ENCODE data around the gene INO80B.
"Not testable (repeated sequence)": the region's sequence is repeated elsewhere in the genome, so short reads cannot be mapped to it uniquely, and the experiment has no call there.

INO80B gene

GRCh38 chr2:74444498-74445318, 10.2 kb upstream of the INO80B start:
- DNase-seq (ENCODE audit: insufficient read length, low spot score) (no peak), FAIRE-seq (no peak)

- DNase-seq (ENCODE audit: insufficient read length, low spot score) (no peak), FAIRE-seq (no peak)
Observed at GRCh38 chr2:74447230-74447999, 7.5 kb upstream of the INO80B start.

DNA sequence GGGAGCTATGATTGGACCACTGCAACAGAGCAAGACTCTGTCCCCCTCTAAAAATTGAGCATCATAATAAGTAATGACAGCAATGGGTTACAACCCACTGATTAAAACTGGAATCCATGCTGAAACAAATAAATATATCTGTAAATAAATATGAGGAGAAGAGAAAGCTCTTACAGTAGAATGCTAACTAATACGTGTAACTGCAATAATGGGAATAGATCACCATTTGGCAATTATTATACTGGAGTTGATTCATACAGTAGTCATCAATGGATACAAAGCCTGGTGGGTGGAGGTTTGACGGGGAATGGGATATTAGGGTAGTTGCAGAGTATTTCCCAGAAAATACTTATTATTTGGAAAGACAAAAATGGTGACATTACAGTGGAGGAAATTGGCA, 6.1 kb upstream of the INO80B start:
- FAIRE-seq (no peak), DNase-seq (ENCODE audit: insufficient read length, low spot score) (no peak)

GRCh38 chr2:74450570-74451190, 4.2 kb upstream of the INO80B start:
- DNase-seq (ENCODE audit: insufficient read length, low spot score) (no peak), FAIRE-seq (no peak)

DNA sequence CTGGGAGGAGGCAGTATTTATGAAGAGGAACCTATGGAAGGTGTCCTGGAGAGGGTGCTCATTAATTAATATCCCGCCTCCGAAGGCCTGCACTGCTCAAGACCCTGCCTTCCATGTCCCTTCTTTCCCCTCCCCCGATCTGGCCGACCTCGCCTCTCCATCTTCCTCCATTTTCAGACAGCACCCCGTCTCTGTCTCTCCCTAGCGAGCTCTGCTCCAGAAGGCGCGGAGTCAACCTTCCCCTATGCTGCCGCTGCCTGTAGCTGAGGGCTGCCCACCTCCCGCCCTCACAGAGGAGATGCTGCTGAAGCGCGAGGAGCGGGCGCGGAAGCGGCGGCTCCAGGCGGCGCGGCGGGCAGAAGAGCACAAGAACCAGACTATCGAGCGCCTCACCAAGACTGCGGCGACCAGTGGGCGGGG, 2.3 kb downstream of the INO80B start:
- FAIRE-seq: no peak
- no peak for DNase-seq (ENCODE audit: insufficient read length, low spot score)

DNA sequence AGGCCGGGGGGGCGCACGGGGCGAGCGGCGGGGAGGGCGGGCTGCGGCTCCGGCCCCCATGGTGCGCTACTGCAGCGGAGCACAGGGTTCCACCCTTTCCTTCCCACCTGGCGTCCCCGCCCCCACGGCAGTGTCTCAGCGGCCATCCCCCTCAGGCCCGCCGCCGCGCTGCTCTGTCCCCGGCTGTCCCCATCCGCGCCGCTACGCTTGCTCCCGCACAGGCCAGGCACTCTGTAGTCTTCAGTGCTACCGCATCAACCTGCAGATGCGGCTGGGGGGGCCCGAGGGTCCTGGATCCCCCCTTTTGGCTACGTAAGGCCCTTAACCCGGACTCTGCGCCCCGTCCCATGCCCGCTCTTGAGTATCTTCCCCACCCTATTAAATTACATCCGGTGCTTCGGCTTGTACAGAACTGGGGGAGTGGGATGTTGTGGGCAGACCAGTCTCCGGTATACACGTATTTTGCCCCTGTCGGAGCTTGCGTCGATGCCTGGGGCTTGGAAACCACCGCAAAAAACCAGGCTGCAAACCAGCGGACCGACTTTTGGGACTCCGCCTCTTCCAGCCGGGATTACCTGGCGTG, 2.8 kb downstream of the INO80B start:
- FAIRE-seq (no peak), DNase-seq (ENCODE audit: insufficient read length, low spot score) (peak; percentile 59)

DNA sequence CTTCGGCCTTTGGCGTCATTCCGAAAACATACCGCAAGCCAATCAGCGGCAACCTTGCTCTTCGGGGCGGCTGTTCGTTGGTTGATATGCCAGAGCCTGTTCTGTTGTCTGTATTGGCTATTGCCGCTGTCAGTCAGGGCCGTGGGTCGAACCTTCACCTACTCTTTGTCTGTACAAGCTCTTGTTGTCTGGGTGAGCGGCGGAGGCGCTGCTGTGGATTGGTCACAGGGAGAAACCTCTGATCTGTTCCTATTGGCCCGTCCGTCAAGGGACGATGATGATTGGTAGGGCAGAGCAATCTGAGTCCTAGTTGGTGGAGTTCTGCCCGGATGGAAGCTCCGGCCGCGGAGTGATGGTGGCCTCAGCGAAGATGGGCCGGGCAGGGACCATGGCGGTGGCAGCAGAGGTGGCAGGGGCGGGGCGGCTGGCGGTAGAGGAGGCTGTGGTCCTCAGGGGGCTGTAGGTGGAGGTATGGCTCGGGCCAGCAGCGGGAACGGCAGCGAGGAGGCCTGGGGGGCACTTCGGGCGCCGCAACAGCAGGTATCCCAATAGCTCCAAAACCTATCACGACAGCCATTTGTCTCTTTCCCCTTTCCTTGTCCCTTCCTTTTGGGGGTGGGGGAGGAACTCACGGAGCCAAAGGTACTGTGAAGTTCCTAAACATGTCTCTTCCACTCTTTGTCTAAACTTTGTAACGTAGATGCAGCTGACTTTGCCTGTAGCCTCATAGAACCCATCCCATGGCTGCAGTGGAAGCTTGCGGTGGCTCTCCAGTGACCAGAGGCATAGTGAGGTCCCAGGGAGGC, 3.4 kb downstream of the INO80B start, which contains the start of gene WBP1:
Gene WBP1 (plus strand): TSS at position 307 of the 806 bp plus-strand sequence. CDS start 165 bp downstream, at position 472.
- peak; percentile 100 for DNase-seq (ENCODE audit: insufficient read length, low spot score)
- FAIRE-seq: peak; percentile 97

DNA sequence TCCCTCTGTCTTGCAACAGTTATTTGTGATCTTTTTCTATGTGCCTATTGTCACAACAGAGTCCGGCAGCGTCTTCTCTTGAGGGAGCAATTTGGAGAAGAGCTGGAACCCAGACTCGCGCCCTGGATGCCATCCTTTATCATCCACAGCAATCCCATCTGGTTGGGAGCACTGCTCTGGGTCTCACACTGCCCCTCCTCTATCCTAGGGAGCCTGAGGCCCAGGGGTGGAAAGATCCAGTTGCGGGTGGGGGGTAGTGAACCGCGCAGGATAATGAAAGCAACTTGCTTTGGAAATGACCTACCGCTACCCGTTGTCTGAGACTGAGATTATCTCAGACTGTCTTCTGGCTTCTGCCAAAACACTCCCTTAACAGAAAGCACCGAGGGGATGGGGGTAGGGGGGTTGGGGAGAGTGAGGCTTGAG, 4.1 kb downstream of the INO80B start:
- DNase-seq (ENCODE audit: insufficient read length, low spot score): no peak
- FAIRE-seq: no peak

DNA sequence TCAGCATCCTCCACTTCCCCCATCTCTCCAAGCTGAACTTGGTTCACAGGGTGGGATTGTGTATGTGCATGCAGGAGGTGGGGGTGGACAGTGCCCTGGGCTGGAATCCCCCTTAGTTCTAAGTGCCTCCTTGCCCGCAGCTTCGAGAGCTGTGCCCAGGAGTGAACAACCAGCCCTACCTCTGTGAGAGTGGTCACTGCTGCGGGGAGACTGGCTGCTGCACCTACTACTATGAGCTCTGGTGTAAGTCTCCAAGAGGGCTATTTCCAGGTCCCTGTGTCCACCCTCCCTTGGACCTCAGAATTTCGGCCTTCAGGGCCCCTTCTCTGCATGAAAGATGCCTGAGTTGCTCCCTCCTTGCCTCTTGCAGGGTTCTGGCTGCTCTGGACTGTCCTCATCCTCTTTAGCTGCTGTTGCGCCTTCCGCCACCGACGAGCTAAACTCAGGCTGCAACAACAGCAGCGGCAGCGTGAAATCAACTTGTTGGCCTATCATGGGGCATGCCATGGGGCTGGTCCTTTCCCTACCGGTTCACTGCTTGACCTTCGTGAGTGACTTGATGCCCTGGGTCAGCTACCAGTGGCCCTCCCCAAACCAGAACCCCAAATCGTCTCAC, 4.7 kb downstream of the INO80B start:
- DNase-seq (ENCODE audit: insufficient read length, low spot score); FAIRE-seq: not testable (repeated sequence)

GRCh38 chr2:74460187-74460586, 5.3 kb downstream of the INO80B start:
- DNase-seq (ENCODE audit: insufficient read length, low spot score): not testable (repeated sequence)

GRCh38 chr2:74461187-74462053, 6.5 kb downstream of the INO80B start:
- DNase-seq (ENCODE audit: insufficient read length, low spot score): no peak

More at GRCh38 chr2:74460187-74460586, 5.3 kb downstream of the INO80B start:
- FAIRE-seq: not testable (repeated sequence)

GRCh38 chr2:74462054-74462785, 7.3 kb downstream of the INO80B start:
- no peak for DNase-seq (ENCODE audit: insufficient read length, low spot score)
- FAIRE-seq: no peak

More at GRCh38 chr2:74461187-74462053, 6.5 kb downstream of the INO80B start:
- no peak for FAIRE-seq

DNA sequence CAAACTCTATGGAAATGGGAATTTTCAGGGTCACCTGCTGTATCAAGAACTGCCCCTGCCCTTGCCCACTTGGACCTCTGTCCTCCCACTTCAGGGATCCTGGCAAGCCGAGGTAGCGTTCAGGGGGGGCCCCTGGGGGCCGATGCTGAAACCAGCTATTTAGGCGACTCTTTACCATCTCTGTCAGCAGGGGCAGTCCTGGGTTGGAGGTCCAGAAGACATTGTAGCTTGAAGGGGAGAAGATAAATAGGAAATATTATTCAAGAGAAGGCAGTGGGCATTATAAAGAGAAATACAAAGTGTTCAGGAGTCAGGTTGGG, 7.9 kb downstream of the INO80B start:
- DNase-seq (ENCODE audit: insufficient read length, low spot score): no peak
- no peak for FAIRE-seq

DNA sequence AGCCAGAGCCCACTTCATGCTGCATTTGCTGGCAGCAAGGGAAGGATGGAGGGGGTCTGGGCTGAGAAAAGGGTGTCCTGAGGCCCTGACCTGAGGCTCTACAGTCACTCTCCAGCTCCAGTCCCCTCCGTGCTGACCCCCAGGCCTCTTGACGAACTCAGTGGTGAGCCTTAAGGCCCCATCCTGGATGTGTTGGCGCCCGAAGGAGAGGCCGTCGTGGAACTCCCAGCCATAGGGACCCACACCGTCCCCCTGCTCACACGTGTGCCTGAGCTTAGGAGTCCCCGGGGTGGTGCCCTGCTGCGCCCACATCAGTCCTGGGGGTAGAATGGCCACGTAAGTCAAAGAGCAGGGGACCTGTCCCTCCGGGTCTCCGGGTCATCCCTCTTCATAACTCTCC, 9.5 kb downstream of the INO80B start:
- FAIRE-seq (no peak), DNase-seq (ENCODE audit: insufficient read length, low spot score) (no peak)

DNA sequence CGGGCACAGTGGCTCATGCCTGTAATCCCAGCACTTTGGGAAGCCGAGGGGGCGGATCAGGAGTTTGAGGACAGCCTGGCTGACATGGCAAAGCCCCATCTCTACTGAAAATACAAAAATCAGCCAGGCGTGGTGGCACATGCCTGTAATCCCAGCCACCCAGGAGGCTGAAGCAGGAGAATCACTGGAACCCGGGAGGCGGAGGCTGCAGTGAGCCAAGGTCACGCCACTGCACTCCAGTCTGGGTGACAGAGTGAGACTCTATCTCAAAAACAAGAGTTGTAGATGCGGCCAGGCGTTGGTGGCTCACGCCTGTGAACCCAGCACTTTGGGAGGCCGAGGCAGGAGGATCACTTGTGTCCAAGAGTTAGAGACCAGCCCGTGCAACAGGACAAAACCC, 15.9 kb downstream of the INO80B start:
- DNase-seq (ENCODE audit: insufficient read length, low spot score); FAIRE-seq: not testable (repeated sequence)

GRCh38 chr2:74471332-74472065, 16.6 kb downstream of the INO80B start:
- DNase-seq (ENCODE audit: insufficient read length, low spot score) (no peak), FAIRE-seq (no peak)
